ENCODE results near the gene PEAR1.

DNA sequence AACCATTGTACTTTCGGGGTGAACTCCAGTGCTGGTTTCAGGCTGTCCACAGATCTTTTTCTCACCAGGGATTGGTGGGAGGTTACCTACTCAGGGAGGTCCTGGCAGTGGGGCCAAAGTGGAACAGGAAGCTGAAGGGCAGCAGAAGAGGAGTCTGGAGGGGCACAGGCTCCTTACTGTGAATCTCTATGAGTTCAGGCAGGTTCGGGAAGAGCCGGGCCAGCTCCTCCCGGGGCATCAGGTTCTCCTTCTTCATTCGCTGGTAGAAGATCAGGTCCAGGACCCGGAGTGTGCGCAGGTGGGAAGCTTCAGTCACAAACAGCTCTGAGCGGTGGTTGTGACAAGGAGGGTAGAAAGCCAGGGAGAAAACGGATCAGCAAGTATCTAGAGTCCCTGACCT is 53.6 kb downstream of the PEAR1 start:
- no peak for TF ChIP-seq RAD21 (IDR thresholded peaks at IDR 0.05; ENCODE audit: low read depth)
- no peak for TF ChIP-seq EGR1 (IDR thresholded peaks at IDR 0.05)
- no peak for TF ChIP-seq MAX (IDR thresholded peaks at IDR 0.05)
- TF ChIP-seq TEAD4 (IDR thresholded peaks at IDR 0.05) = no peak
- no peak for TF ChIP-seq EP300 (IDR thresholded peaks at IDR 0.05; ENCODE audit: borderline replicate concordance)
- TF ChIP-seq YY1 (IDR thresholded peaks at IDR 0.05; ENCODE audit: low read depth) = no peak
